Pons (tissue), 1 donor: ENCODE data around the gene ARHGAP9.
"Not testable (repeated sequence)": the region's sequence is repeated elsewhere in the genome, so short reads cannot be mapped to it uniquely, and the experiment has no call there.

Source experiments
- DNase-seq: peaks from one replicate; pipeline ENCODE4 v3.0.0-alpha.2; 2016; ENCODE audit warnings: low spot score

ARHGAP9 gene

DNA sequence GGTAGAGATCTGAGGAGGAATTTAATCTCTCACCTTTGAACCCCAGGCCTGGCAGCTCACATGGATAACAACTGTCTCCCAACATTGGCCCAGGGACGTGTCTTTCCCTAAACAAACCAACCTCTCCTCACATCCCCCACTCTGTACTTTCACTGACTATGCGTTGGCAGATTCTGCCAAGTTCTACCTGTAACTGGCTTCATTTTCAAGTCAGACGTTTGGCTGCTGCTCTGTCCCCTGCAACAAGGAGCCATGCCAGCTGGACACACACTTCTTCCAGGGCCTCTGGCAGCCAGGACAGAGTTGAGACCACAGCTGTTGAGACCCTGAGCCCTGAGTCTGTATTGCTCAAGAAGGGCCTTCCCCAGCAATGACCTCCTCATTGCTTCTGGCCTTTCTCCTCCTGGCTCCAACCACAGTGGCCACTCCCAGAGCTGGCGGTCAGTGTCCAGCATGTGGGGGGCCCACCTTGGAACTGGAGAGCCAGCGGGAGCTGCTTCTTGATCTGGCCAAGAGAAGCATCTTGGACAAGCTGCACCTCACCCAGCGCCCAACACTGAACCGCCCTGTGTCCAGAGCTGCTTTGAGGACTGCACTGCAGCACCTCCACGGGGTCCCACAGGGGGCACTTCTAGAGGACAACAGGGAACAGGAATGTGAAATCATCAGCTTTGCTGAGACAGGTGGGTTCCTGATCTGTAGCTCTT lies 45.0 kb downstream of the ARHGAP9 start, which contains the start of gene INHBC:
Gene INHBC, plus strand, starts transcription at position 268 of the 707 bp plus-strand sequence. Its CDS starts 103 bp downstream, at position 371.
- no peak for DNase-seq

DNA sequence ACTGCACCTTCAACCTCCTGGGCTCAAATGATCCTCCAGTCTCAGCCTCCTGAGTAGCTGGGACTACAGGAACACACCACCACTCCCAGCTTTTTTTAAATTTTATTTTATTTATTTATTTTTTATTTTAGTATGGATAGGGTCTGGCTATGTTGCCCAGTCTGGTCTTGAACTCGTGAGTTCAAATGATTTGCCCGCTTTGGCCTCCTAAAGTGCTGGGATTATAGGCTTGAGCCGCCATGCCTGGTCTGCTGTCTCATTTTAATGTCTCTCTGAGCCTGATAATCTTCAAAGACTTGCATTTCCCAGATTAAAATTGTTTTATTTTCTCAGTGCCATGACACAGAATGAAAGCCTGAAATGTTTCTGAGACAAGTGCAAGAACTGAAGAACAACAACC lies 46.3 kb downstream of the ARHGAP9 start:
- DNase-seq, result no peak

DNA sequence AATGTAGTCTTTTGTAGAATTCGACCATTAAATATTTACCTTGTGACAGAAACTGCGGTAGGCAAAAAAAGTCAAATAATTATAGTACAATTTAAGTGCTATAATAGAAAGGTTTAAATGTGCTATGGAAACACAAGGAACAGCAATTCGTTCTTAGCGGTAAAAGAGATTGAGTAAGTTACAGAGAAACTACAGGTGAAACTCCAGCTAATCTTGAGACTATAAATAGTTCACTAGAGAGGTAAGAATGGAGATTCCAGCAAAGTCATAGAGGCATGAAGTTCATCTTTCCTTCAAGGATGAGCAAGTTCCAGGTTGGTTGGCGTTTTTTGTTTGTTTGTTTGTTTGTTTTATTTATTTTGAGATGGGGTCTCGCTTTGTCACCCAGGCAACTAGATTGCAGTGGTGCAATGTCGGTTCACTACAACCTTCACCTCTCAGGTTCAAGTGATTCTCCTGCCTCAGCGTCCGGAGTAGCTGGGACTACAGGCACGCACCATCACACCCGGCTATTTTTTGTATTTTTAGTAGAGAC lies 47.9 kb downstream of the ARHGAP9 start:
- DNase-seq, result no peak

DNA sequence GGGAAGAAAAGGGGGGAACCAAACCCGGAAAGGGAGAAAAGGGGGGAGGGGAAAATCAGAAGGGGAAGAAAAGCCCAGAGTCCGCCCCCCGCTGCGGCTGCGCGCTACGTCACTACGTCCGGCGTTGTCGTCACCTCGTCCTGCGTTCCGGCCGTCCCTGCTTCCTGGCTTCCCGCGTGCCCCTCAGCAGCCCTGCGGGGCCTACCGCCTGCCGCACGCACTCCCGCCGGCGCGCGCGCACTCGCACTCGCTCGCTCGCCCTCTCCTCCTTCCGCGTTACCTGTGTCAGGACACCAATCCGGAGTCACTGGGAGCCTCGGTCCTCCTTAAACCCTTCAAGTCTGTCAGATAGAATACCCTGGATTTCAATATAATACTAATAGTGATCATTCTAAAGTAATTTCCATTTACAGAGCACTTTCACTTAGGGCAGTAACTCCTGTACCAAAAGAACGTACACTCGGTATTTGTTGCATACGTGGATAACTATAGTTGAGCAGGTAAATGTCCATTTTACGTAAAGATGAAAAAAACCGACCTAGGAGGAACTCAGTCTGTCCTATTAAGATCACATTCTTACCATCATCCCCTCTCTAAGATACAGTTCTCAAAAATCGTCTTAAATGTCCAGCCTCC lies 48.6 kb downstream of the ARHGAP9 start, which contains the start of gene R3HDM2:
Gene R3HDM2, minus strand, starts transcription at position 113 of the 636 bp plus-strand sequence. CDS start 120,615 bp downstream, outside the sequence.
- DNase-seq, result peak; percentile 90

GRCh38 chr12:57430112-57430930 lies 49.3 kb downstream of the ARHGAP9 start:
- DNase-seq, result peak; percentile 30

- DNase-seq, result no peak
Measured at GRCh38 chr12:57429473-57430111, 50.1 kb downstream of the ARHGAP9 start.

GRCh38 chr12:57428965-57429364 lies 50.7 kb downstream of the ARHGAP9 start:
- DNase-seq, result no peak

DNA sequence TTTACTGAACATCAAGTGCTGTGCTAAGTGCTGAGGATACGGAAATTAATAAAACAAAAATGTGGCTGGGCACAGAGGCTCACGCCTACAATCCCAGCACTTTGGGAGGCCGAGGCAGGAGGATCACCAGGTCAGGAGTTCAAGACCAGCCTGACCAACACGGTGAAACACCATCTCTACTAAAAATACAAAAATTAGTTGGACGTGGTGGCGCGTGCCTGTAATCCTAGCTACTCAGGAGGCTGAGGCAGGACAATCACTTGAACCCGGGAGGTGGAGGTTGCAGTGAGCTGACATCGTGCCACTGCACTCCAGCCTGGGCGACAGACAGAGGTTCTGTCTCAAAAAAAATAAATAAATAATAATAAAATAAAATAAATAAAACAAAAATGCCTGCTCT lies 52.7 kb downstream of the ARHGAP9 start:
- not testable (repeated sequence) for DNase-seq
